Measurements from ENCODE around the gene TMPRSS6. TPM values are rescaled to one million over a fixed set of nuclear protein-coding genes. Genes with fewer than 3 reads are reported as not detected.

Gene TMPRSS6
- total and polyA plus RNA-seq, 3 donors from 2014 or later = 1.5 to 4.0 (median 3.4) TPM

DNA sequence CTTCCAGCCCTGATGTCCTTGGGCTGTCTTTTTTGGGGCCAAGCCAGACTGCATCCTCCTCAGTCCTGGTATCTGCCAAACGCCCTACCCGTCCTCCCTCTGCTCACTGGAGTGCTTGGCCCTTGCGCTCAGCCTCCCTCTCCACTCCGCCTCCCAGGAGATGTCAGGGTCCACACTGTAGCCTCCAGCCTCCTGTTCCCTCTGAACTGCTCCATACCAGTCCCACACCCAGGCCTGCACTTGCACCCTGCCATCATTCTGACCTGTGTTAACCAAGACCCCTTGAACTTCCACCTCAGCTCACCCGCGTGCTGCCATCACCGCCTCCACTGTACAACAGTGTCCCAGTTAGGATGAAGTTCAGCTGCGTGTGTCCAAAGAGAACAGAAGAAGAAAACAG lies 46.5 kb upstream of the TMPRSS6 start:
- no peak overlapping the region for H3K4me3 ChIP-seq
- intact Hi-C loops (cut with DNase I; ENCODE audit: low total_unique reads) = no loop called here
- 89 to 90% methylated on average over 8 of the region's 8 CpGs for WGBS, 2 donors
- no peak overlapping the region for H3K27ac ChIP-seq
- TF ChIP-seq, protein P1, sequence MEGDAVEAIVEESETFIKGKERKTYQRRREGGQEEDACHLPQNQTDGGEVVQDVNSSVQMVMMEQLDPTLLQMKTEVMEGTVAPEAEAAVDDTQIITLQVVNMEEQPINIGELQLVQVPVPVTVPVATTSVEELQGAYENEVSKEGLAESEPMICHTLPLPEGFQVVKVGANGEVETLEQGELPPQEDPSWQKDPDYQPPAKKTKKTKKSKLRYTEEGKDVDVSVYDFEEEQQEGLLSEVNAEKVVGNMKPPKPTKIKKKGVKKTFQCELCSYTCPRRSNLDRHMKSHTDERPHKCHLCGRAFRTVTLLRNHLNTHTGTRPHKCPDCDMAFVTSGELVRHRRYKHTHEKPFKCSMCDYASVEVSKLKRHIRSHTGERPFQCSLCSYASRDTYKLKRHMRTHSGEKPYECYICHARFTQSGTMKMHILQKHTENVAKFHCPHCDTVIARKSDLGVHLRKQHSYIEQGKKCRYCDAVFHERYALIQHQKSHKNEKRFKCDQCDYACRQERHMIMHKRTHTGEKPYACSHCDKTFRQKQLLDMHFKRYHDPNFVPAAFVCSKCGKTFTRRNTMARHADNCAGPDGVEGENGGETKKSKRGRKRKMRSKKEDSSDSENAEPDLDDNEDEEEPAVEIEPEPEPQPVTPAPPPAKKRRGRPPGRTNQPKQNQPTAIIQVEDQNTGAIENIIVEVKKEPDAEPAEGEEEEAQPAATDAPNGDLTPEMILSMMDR (IDR thresholded peaks at IDR 0.05) = no peak
- no peak for TF ChIP-seq POLR2A (IDR thresholded peaks at IDR 0.05)
- no peaks in the 10 kb centered on the region for H3K4me1 ChIP-seq
- H3K36me3 ChIP-seq (ENCODE audit: low read depth, missing control alignments) = no peaks in the 10 kb centered on the region
- no peaks in the 10 kb centered on the region for H3K27me3 ChIP-seq
- H3K9me3 ChIP-seq = no peaks in the 10 kb centered on the region
- no peak for DNase-seq

DNA sequence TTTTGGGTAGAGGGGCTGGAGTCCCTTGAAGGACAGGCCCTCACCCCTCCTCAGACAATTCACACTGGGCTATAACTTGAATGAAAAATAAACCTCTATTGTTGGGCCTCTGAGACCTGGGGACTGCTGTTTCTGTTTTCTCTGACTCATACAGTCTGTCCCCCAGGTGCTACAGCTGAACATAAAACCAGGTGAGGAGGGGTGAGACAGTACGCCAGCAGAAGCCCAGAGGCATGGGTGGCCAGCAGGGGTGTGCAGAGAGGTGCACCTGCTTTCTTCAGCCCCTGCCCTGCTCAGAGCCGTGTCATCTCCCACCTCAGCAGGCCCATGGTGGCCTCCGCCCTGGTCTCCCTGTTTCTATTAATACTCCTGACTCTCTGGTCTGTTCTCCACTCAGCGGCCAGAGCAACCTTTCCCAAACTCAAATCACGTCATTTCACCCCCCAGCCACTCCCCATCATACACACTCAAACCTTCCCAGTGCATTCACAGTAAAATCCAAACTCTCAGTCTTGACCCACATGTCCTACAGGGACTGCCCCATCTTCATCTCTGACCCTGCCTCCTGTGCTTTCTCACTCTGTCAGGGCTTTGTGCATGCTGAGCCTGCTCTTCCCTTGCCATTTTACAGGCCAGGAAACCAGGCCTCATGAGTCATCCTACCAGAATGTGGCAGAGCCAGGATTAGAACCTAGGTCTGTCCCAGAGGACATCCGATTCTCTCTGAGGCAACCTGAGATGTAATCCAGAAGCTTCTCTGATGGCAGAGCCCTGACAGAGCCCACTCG lies 45.6 kb upstream of the TMPRSS6 start:
- Histone ChIP-seq H3K27ac (no peak overlapping the region), H3K9me3 (no peaks in the 10 kb centered on the region), H3K4me1 (no peaks in the 10 kb centered on the region), H3K36me3 (ENCODE audit: low read depth, missing control alignments) (no peaks in the 10 kb centered on the region), H3K4me3 (no peak overlapping the region), H3K27me3 (no peaks in the 10 kb centered on the region)
- intact Hi-C loops (cut with DNase I; ENCODE audit: low total_unique reads) = no loop called here
- DNase-seq = no peak
- no peak for TF ChIP-seq POLR2A (IDR thresholded peaks at IDR 0.05)
- TF ChIP-seq, protein P1 (IDR thresholded peaks at IDR 0.05) = no peak
- 80 to 85% methylated on average over 7 of the region's 7 CpGs for WGBS, 2 donors

DNA sequence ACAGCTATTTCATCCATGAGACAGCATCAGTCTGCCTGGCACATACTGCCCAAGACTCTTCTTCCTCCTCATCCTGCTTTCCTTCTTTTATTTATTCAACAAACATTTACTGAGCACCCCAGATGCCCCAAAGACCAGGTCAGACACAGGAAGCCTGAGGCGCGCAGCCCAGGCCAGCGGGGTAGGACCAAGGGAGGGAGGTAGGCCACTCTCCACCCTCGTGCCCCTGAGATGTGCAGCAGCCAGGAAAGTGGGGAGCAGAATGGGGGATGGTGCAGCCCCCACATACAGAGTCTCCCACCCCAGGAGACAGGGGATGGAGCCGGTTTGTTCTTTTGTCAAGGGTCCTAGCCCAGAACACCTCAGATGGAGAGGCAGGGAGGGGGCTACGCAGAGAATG lies 44.4 kb upstream of the TMPRSS6 start:
- Histone ChIP-seq H3K4me1 (no peaks in the 10 kb centered on the region), H3K27ac (no peak overlapping the region), H3K36me3 (ENCODE audit: low read depth, missing control alignments) (no peaks in the 10 kb centered on the region), H3K4me3 (no peak overlapping the region), H3K9me3 (no peaks in the 10 kb centered on the region), H3K27me3 (no peaks in the 10 kb centered on the region)
- no peak for TF ChIP-seq POLR2A (IDR thresholded peaks at IDR 0.05)
- TF ChIP-seq, protein P1 (IDR thresholded peaks at IDR 0.05) = no peak
- intact Hi-C loops (cut with DNase I; ENCODE audit: low total_unique reads) = no loop called here
- no peak for DNase-seq
- WGBS, 2 donors = 88 to 92% methylated on average over 4 to 6 of the region's 6 CpGs

DNA sequence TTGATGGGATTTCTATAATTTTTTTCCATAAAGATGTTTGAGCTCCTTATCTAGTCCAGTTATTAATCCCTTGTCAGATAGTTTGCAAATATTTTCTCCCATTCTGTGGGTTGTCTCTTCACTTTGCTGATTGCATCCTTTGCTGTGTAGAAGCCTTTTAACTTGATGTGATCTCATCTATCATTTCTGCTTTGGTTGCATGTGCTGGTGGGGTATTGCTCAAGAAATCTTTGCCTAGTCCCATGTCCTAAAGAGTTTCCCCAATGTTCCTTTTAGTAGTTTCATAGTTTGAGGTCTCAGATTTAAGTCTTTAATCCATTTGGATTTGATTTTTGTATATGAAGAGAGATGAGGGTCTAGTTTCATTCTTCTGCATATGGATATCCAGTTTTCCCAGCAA lies 41.9 kb upstream of the TMPRSS6 start:
- intact Hi-C loops (cut with DNase I; ENCODE audit: low total_unique reads) = no loop called here
- H3K9me3 ChIP-seq = no peaks in the 10 kb centered on the region
- H3K27ac ChIP-seq = no peak overlapping the region
- TF ChIP-seq, protein P1 (IDR thresholded peaks at IDR 0.05) = no peak
- TF ChIP-seq POLR2A (IDR thresholded peaks at IDR 0.05) = no peak
- H3K4me3 ChIP-seq = no peak overlapping the region
- no peaks in the 10 kb centered on the region for H3K27me3 ChIP-seq
- DNase-seq = no peak
- H3K36me3 ChIP-seq (ENCODE audit: low read depth, missing control alignments) = no peaks in the 10 kb centered on the region
- no peaks in the 10 kb centered on the region for H3K4me1 ChIP-seq

DNA sequence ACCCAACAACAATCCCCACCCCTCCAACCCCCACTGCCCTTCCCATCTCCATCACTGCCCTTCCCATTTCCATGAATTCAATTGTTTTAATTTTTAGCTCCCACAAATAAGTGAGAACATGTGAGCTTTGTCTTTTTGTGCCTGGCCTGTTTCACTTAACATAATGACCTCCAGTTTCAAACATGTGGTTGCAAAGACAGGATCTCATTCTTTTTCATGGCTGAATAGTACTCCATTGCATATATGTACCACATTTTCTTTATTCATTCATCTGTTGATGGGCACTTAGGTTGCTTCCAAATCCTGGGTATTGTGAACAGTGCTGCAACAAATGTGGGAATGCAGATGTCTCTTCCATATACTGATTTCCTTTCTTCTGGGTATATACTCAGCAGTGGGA lies 41.2 kb upstream of the TMPRSS6 start:
- intact Hi-C loops (cut with DNase I; ENCODE audit: low total_unique reads) = no loop called here
- Histone ChIP-seq H3K4me1 (no peaks in the 10 kb centered on the region), H3K27ac (no peak overlapping the region), H3K9me3 (no peaks in the 10 kb centered on the region), H3K36me3 (ENCODE audit: low read depth, missing control alignments) (no peaks in the 10 kb centered on the region), H3K4me3 (no peak overlapping the region), H3K27me3 (no peaks in the 10 kb centered on the region)
- TF ChIP-seq, protein P1 (IDR thresholded peaks at IDR 0.05) = no peak
- no peak for TF ChIP-seq POLR2A (IDR thresholded peaks at IDR 0.05)
- DNase-seq = no peak

Data from testis (tissue), 3 donors.